ENCODE results near the gene SIRT2.
"Not testable (repeated sequence)": the region's sequence is repeated elsewhere in the genome, so short reads cannot be mapped to it uniquely, and the experiment has no call there.

SIRT2 gene

GRCh38 chr19:38869160-38869835 is 30.1 kb downstream of the SIRT2 start:
- peak; percentile 67 for DNase-seq (ENCODE audit: low spot score)

DNA sequence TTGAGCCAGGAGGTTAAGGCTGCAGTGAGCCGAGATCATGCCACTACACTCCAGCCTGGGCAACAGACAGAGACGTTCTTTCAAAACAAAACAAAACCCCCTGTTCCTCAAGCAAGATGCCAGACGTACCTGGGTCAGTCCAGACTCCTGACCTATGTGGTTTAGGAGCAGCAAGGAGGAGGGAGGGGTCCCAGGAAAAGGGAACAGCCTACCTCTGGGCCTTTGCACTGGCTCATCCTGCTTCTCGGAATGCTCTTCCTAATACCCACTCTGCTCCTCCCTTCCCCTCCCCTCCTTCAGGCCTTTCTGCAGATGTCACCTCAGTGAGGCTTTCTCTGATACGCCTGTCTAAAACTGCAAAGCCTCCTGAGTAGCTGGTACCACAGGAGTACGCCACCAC is 30.9 kb downstream of the SIRT2 start:
- no peak for DNase-seq (ENCODE audit: low spot score)

GRCh38 chr19:38867171-38867780 is 32.1 kb downstream of the SIRT2 start:
- DNase-seq (ENCODE audit: low spot score): no peak

GRCh38 chr19:38862321-38863059 is 36.9 kb downstream of the SIRT2 start:
- no peak for DNase-seq (ENCODE audit: low spot score)

DNA sequence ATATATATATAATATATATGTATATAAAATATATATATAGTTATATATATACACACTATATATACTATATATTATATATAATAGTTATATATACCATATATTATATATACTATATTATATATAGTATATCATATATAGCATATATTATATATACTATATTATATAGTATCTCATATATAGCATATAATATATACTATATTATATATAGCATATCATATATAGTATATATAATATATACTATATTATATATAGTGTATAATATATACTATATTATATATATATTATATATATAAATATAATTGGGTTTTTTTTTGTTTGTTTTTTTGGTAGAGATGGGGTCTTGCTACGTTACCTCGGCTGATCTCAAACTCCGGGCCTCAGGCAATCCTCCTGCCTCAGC is 38.0 kb downstream of the SIRT2 start:
- DNase-seq (ENCODE audit: low spot score): no peak

- not testable (repeated sequence) for DNase-seq (ENCODE audit: low spot score)
Observed at GRCh38 chr19:38859631-38860204, 39.7 kb downstream of the SIRT2 start.

DNA sequence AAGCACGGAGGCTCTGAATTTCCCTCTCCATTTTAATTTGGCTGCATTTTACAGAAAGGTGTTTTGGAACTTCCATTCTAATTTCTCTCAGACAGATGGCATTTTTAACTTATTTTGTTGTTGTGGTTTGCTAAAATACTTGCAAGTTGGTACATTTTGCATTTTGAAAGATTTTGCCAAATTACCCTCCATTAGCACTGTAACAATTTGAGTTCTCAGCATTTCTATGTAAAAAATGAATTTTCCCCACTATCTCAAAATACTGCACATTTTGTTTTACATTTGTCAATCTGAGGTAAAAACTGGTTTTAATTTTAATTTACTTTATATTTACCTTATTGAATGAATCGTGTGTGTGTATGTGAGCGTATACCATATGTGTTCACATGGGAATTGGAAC is 42.6 kb downstream of the SIRT2 start:
- DNase-seq (ENCODE audit: low spot score): no peak

- not testable (repeated sequence) for DNase-seq (ENCODE audit: low spot score)
Observed at GRCh38 chr19:38855751-38856150, 43.7 kb downstream of the SIRT2 start.

GRCh38 chr19:38854961-38855360 is 44.5 kb downstream of the SIRT2 start:
- not testable (repeated sequence) for DNase-seq (ENCODE audit: low spot score)

- DNase-seq (ENCODE audit: low spot score): no peak
Observed at GRCh38 chr19:38853214-38853613, 46.2 kb downstream of the SIRT2 start.

DNA sequence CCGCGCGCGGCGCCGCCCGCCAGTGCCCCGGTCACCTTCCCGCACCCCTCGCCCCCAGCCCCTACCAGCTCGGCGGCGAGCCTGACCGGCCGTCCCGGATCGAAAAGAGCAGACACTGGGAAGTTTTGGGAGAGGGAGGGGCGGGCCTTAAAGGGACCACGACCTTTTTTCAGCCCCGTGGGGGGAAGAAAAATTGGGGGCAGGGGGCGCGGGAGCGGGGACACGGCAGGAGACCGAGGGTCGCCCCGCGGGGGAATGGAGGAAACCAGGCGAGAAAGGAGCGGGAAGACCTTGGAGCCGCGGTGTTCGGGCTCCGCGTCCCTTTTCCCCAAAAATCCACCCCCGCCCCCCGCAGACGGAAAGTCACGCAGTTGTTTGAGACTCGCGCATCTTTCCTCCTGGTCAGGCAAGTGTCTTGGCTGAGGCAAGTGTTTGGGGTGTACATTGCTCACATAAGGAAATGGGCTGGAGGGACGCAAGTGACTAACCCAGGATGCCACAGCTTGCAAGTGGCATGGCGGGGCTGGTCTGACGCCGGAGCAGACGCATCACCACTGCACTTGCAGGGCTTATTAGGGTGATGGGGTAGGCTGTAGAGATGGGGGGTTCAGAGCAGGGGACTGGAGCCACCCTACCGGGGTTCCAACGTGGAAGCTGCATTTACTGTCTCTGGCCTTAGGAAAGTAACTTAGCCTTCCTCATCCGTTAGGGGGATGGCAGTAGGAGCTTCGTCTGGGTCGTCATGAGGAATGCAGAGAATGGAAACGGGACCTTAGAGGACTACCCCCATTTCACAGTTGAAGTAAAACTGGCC is 47.0 kb downstream of the SIRT2 start:
- DNase-seq (ENCODE audit: low spot score): no peak

- DNase-seq (ENCODE audit: low spot score): peak; percentile 93
Observed at GRCh38 chr19:38851622-38852230, 47.7 kb downstream of the SIRT2 start.

- DNase-seq (ENCODE audit: low spot score): no peak
Observed at GRCh38 chr19:38850976-38851621, 48.3 kb downstream of the SIRT2 start.

- DNase-seq (ENCODE audit: low spot score): peak; percentile 90
Observed at GRCh38 chr19:38850436-38850975, 48.9 kb downstream of the SIRT2 start.

- DNase-seq (ENCODE audit: low spot score): peak; percentile 97
Observed at GRCh38 chr19:38849860-38850435, 49.5 kb downstream of the SIRT2 start, which contains the start of gene HNRNPL. Gene HNRNPL (minus strand): TSS chr19:38849986. CDS start chr19:38849966, 20 bp downstream.

DNA sequence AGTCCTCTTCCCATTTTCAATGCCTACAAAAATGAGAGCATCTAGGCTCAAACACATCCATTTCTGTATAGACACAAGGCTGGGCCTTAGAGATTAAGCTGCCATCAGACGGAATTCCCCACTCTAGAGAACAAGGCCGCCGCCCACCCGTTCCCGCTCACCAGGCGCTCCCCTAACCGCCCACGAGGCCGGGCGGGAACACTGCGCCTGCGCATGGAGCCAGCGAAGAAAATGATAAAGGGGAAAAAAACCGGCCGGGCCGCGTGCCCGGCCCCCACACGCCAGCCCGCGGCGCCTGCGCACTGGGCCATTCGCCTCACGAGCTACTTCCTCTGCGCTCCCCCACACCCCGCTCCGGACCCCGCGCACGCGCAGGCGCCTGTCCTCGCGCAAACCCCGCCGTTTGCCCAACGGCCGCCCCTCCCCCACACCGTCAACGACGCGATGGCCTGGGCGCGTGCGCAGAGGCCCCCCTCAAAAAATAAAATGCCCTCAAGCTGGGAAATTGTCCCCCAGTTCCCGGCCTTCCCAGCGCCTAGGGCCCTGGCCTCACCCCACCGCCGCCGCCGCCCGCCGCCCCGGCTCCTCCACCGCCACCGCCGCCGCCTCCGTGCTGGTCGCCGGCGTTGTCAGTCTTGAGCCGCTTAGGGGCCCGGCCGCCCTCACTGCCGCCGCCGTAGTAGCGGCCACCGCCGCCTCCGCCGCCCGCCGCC is 50.1 kb downstream of the SIRT2 start:
- peak; percentile 98 for DNase-seq (ENCODE audit: low spot score)

DNA sequence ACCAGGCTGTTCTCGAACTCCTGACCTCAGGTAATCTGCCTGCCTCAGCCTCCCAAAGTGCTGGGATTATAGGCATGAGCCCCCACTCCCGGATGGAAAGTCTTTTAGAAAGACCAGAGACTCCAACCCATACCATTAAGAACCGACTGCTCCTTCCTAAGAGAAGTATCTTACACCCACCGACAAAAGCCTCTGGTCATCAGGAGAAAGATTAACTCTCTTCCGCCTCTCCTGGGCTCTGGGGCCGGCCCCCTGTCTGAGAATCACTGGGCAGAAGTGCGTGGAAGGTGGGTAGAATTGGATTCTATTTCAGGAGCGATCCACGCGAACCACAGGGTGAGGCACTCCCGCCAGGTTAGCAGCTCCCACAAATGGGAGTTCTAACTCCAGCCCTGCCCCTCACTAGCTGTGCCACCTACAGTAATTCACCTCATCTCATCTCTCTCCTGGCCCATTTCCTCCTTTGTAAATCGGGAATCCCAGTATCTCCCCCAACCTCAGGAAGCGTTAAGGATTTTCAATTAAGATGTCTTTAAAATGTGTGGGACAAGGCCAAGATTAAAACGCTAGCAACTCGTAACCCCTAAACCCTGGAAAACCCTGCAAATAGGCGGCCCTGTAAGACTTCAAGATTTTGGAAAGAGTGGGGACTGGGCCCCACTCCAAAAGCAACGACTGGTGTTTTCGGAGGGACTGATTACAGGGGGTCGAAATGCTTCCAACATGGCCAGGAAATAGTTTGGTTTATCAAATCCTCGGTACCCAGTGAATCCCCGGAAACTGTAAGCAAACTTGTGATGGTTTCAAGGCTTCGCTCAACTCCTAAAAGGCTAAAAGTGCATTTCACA is 50.9 kb downstream of the SIRT2 start:
- DNase-seq (ENCODE audit: low spot score): no peak

DNA sequence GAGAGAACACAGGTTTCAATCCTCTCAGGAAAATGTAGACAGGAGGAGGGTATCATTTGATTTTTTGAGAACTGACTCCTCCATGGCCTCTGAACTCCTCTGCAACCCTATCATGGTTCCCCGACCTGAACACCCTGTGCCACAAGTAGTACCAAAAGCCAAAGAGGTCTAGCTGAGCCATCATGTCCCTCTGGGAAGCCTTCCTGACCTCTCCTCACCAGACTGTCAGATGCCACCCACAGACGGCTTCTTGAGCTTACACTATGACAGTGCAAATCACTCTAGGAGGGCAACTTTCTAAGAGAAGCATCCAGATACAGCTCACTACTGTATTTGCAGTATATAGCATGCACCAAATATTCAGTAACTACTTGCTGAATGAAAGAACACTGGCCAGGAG is 53.3 kb downstream of the SIRT2 start:
- DNase-seq (ENCODE audit: low spot score): no peak

Measured in D341Med (cell line).